Liver (tissue), 9 donors: Measurements from ENCODE around the gene SUB1. TPM values are rescaled to one million over a fixed set of nuclear protein-coding genes. Genes with fewer than 3 reads are reported as not detected.
"Not testable (repeated sequence)": the region's sequence is repeated elsewhere in the genome, so short reads cannot be mapped to it uniquely, and the experiment has no call there.

Source experiments
- DNase-seq: peaks from one replicate; pipeline ENCODE4 v3.0.0-alpha.2; 2017; ENCODE audit warnings: low spot score
- H3K27ac ChIP-seq, 2 donors: one replicate each; pipeline ENCODE4 v1.7.0; 2013; ENCODE audit warnings: inconsistent platforms in 2 of 2, low read length in 2 of 2, control low read depth in 1 of 2, low read depth in 1 of 2, mild to moderate bottlenecking in 1 of 2
- H3K27me3 ChIP-seq, 4 donors: one replicate each; pipeline versions ENCODE4 v1.6.1 to v1.7.0; 2013; ENCODE audit warnings: low read length in 3 of 4, inconsistent platforms in 1 of 4, mild to moderate bottlenecking in 1 of 4, moderate library complexity in 1 of 4; ENCODE audit not compliant: control insufficient read depth in 4 of 4, insufficient read depth in 4 of 4
- H3K36me3 ChIP-seq, 4 donors: one replicate each; pipeline versions ENCODE4 v1.6.1 to v1.7.0; 2013; ENCODE audit warnings: low read length in 3 of 4, mild to moderate bottlenecking in 3 of 4, low read depth in 1 of 4, moderate library complexity in 1 of 4; ENCODE audit not compliant: control insufficient read depth in 4 of 4, insufficient read depth in 3 of 4
- H3K4me1 ChIP-seq, 4 donors: one replicate each; pipeline versions ENCODE4 v1.6.1 to v1.7.0; 2013; ENCODE audit warnings: low read length in 3 of 4, mild to moderate bottlenecking in 3 of 4, moderate library complexity in 1 of 4; ENCODE audit not compliant: control insufficient read depth in 4 of 4, insufficient read depth in 4 of 4
- H3K4me3 ChIP-seq, 3 donors: one replicate each; pipeline versions ENCODE4 v1.6.1 to v1.7.0; 2013; ENCODE audit warnings: low read length in 3 of 3, control low read depth in 1 of 3, low read depth in 1 of 3, mild to moderate bottlenecking in 1 of 3
- H3K9ac ChIP-seq, 2 donors: one replicate each; pipeline ENCODE4 v1.7.0; 2013; ENCODE audit warnings: low read length in 2 of 2, mild to moderate bottlenecking in 2 of 2, moderate library complexity in 2 of 2, control low read depth in 1 of 2, low read depth in 1 of 2
- H3K9me3 ChIP-seq, 4 donors: one replicate each; pipeline versions ENCODE4 v1.6.1 to v1.7.0; 2013; ENCODE audit warnings: low read length in 3 of 4; ENCODE audit not compliant: control insufficient read depth in 4 of 4
- ATF3 ChIP-seq: IDR thresholded peaks from 2 replicates; pipeline ENCODE4 v1.6.1; 2016; ENCODE audit warnings: antibody characterized with exemption
- CTCF ChIP-seq: fragments of 150-350 bp; IDR thresholded peaks from 2 replicates; pipeline ENCODE4 v1.5.1; 2017; ENCODE audit warnings: improper control_type of control experiment, low read depth, low read length; ENCODE audit not compliant: missing input control
- EGR1 ChIP-seq, 2 donors: IDR thresholded peaks; 2 replicates each; pipeline ENCODE4 v1.6.1; 2016 to 2018; ENCODE audit warnings: antibody characterized with exemption in 2 of 2, low read depth in 2 of 2
- FOXA1 ChIP-seq: IDR thresholded peaks from 2 replicates; pipeline ENCODE4 v1.6.1; 2016; ENCODE audit warnings: antibody characterized with exemption
- FOXA2 ChIP-seq: IDR thresholded peaks from 2 replicates; pipeline ENCODE4 v1.6.1; 2016; ENCODE audit warnings: antibody characterized with exemption
- GABPA ChIP-seq, 2 donors: IDR thresholded peaks in 1 of 2; conservative IDR thresholded peaks in 1 of 2; 2 replicates each; pipeline ENCODE4 v1.6.1; 2016; ENCODE audit warnings: antibody characterized with exemption in 2 of 2, mild to moderate bottlenecking in 1 of 2, moderate library complexity in 1 of 2
- HNF4A ChIP-seq, 2 donors: conservative IDR thresholded peaks; 2 replicates each; pipeline ENCODE4 v1.6.1; 2016; ENCODE audit warnings: antibody characterized with exemption in 2 of 2, mild to moderate bottlenecking in 2 of 2
- JUND ChIP-seq, 2 donors: IDR thresholded peaks; 2 replicates each; pipeline ENCODE4 v1.6.1; 2016; ENCODE audit warnings: antibody characterized with exemption in 2 of 2
- MAX ChIP-seq: IDR thresholded peaks from 2 replicates; pipeline ENCODE4 v1.6.1; 2016; ENCODE audit warnings: antibody characterized with exemption
- NR2F2 ChIP-seq: IDR thresholded peaks from 2 replicates; pipeline ENCODE4 v1.6.1; 2016; ENCODE audit warnings: antibody characterized with exemption
- REST ChIP-seq: IDR thresholded peaks from 2 replicates; pipeline ENCODE4 v1.6.1; 2016; ENCODE audit warnings: antibody characterized with exemption, mild to moderate bottlenecking
- RXRA ChIP-seq, 2 donors: IDR thresholded peaks; 2 replicates each; pipeline ENCODE4 v1.6.1; 2017 to 2018; ENCODE audit warnings: antibody characterized with exemption in 2 of 2, mild to moderate bottlenecking in 1 of 2
- TAF1 ChIP-seq: conservative IDR thresholded peaks from 2 replicates; pipeline ENCODE4 v1.6.1; 2016; ENCODE audit warnings: antibody characterized with exemption, mild to moderate bottlenecking
- YY1 ChIP-seq: IDR thresholded peaks from 2 replicates; pipeline ENCODE4 v1.6.1; 2016; ENCODE audit warnings: antibody characterized with exemption, mild to moderate bottlenecking
- ZBTB33 ChIP-seq: IDR thresholded peaks from 2 replicates; pipeline ENCODE4 v1.6.1; 2016; ENCODE audit warnings: antibody characterized with exemption
- WGBS: extraction: QIAGEN DNeasy Blood & Tissue Kit; methylation state at CpG from one replicate; pipeline ENCODE4 v1.1.7; 2013; 5-methylcytosine and 5-hydroxymethylcytosine counted together
- polyA plus RNA-seq, 2 donors: library from polyadenylated mRNA; stranded (reverse) in 1 of 2; unstranded in 1 of 2; fragments of 200-250 nt in 1 of 2; fragments of >200 nt in 1 of 2; fragmentation: Nextera tagmentation in 1 of 2; extraction: Ambion mirVana in 1 of 2; gene quantifications; one replicate each; pipeline versions ENCODE4 v1.2.1 to v1.2.3, GENCODE V29; 2013 to 2015
- total RNA-seq, 2 donors: library from RNA; depleted of rRNA; stranded (reverse); fragments of >200 nt; gene quantifications; one replicate each; pipeline ENCODE4 v1.2.3, GENCODE V29; 2014
- donor health status: healthy.
- donor health status: healthy.
- donor health status: healthy.
- donor health status: healthy.
- donor health status: healthy.

The SUB1 gene
- total and polyA plus RNA-seq, 4 donors: 51.8 to 238 (median 60.3) TPM

GRCh38 chr5:32536246-32536645, 49.1 kb upstream of the SUB1 start:
- no peak for DNase-seq
- Histone ChIP-seq H3K9ac (no peak overlapping the region), H3K27me3 (no peaks in the 10 kb centered on the region), H3K4me3 (no peak overlapping the region), H3K9me3 (no peaks in the 10 kb centered on the region), H3K27ac (no peak overlapping the region), H3K4me1 (peaks cover 0 to 4% (median 0%) of the 10 kb centered on the region in 4 donors), H3K36me3 (no peaks in the 10 kb centered on the region)
- WGBS: 92% methylated on average over 4 of the region's 4 CpGs
- TF ChIP-seq ZBTB33 (no peak), REST (no peak), TAF1 (no peak), EGR1 (IDR thresholded peaks at IDR 0.05; ENCODE audit: low read depth in 2 of 2) (no peak), FOXA2 (no peak), CTCF (no peak)

GRCh38 chr5:32537437-32538029, 47.8 kb upstream of the SUB1 start:
- not testable (repeated sequence) for H3K4me1 ChIP-seq, DNase-seq, H3K4me3 ChIP-seq, H3K27me3 ChIP-seq, H3K27ac ChIP-seq, H3K9me3 ChIP-seq, H3K36me3 ChIP-seq, H3K9ac ChIP-seq
- 86% methylated on average over 7 of the region's 7 CpGs for WGBS

GRCh38 chr5:32538031-32538547, 47.3 kb upstream of the SUB1 start:
- H3K36me3 ChIP-seq: no peaks in the 10 kb centered on the region
- H3K27ac ChIP-seq: no peak overlapping the region
- no peaks in the 10 kb centered on the region for H3K4me1 ChIP-seq
- H3K4me3 ChIP-seq: no peak overlapping the region
- no peaks in the 10 kb centered on the region for H3K27me3 ChIP-seq
- WGBS: 84% methylated on average over 7 of the region's 7 CpGs
- no peak overlapping the region for H3K9ac ChIP-seq
- no peak for DNase-seq
- H3K9me3 ChIP-seq: no peaks in the 10 kb centered on the region
- no peak for TF ChIP-seq FOXA1
- TF ChIP-seq YY1: no peak
- no peak for TF ChIP-seq MAX
- no peak for TF ChIP-seq ATF3
- TF ChIP-seq NR2F2: no peak
- no peak for TF ChIP-seq REST
- TF ChIP-seq RXRA (IDR thresholded peaks at IDR 0.05): no peak
- no peak for TF ChIP-seq JUND (IDR thresholded peaks at IDR 0.05)
- no peak for TF ChIP-seq EGR1 (IDR thresholded peaks at IDR 0.05; ENCODE audit: low read depth in 2 of 2)
- TF ChIP-seq HNF4A (conservative IDR thresholded peaks at IDR 0.05): no peak
- no peak for TF ChIP-seq GABPA (IDR thresholded peaks at IDR 0.05 in 1 of 2, conservative IDR thresholded peaks at IDR 0.05 in 1 of 2)
- no peak for TF ChIP-seq TAF1
